ENCODE results near the gene HLA-F.

The HLA-F gene

DNA sequence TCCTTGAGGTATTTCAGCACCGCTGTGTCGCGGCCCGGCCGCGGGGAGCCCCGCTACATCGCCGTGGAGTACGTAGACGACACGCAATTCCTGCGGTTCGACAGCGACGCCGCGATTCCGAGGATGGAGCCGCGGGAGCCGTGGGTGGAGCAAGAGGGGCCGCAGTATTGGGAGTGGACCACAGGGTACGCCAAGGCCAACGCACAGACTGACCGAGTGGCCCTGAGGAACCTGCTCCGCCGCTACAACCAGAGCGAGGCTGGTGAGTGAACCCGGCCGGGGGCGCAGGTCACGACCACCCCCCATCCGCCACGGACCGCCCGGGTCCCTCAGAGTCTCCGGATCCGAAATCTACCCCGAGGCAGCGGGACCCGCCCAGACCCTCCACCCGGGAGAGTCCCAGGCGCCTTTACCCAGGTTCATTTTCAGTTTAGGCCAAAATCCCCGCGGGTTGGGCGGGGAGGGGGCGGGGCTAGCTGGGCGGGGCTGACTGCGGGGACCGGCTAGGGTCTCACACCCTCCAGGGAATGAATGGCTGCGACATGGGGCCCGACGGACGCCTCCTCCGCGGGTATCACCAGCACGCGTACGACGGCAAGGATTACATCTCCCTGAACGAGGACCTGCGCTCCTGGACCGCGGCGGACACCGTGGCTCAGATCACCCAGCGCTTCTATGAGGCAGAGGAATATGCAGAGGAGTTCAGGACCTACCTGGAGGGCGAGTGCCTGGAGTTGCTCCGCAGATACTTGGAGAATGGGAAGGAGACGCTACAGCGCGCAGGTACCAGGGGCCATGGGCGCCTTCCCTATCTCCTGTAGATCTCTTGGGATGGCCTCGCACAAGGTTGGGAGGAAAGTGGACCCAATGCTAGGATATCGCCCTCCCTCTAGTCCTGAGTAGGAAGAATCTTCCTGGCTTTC, 693 bp downstream of the HLA-F start:
- DNase-seq (ENCODE audit: low read depth in 2 of 2, low spot score in 1 of 2) = peak; percentile 55 to 56

DNA sequence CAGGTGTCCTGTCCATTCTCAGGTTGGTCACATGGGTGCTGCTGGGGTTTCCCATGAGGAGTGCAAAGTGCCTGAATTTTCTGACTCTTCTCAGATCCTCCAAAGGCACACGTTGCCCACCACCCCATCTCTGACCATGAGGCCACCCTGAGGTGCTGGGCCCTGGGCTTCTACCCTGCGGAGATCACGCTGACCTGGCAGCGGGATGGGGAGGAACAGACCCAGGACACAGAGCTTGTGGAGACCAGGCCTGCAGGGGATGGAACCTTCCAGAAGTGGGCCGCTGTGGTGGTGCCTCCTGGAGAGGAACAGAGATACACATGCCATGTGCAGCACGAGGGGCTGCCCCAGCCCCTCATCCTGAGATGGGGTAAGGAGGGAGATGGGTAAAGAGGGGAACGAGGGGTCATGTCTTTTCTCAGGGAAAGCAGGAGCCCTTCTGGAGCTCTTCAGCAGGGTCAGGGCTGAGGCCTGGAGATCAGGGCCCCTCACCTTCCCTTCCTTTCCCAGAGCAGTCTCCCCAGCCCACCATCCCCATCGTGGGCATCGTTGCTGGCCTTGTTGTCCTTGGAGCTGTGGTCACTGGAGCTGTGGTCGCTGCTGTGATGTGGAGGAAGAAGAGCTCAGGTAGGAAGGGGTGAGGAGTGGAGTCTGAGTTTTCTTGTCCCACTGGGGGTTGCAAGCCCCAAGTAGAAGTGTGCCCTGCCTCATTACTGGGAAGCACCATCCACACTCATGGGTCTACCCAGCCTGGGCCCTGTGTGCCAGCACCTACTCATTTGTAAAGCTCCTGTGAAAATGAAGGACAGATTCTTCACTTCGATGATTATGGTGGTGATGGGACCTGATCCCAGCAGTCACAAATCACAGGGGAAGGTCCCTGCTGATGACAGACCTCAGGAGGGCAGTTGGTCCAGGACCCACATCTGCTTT, 2.0 kb downstream of the HLA-F start:
- DNase-seq (ENCODE audit: low read depth in 2 of 2, low spot score in 1 of 2) = no peak

DNA sequence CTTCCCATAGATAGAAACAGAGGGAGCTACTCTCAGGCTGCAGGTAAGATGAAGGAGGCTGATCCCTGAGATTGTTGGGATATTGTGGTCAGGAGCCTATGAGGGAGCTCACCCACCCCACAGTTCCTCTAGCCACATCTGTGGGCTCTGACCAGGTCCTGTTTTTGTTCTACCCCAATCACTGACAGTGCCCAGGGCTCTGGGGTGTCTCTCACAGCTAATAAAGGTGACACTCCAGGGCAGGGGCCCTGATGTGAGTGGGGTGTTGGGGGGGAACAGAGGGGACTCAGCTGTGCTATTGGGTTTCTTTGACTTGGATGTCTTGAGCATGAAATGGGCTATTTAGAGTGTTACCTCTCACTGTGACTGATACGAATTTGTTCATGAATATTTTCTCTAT, 2.8 kb downstream of the HLA-F start:
- DNase-seq (ENCODE audit: low read depth in 2 of 2, low spot score in 1 of 2) = no peak

DNA sequence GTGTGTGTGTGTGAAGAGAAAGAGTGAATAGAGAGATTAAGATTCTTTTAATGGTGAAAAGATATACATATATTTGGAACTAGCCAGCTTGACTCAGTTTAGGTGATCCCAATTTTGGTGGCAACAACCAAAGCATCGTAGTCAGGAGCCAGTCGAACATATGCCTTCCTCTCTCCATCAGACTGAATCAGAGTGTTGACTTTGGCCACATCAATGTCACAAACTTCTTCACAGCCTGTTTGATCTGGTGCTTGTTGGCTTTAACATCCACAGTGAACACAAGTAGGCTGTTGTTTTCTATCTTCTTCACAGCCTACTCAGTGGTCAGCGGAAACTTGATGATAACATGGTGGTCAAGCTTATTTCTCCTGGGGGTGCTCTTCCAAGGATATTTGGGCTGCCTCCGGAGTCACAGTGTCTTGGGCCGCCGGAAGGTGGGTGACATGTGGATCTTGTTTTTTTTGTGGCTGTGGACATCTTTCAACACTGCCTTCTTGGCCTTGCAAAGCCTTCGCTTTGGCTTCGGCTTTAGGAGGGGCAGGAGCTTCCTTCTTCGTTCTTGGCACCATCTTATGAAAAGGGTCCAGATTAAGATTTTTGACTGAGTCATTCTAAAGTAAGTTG, 3.4 kb downstream of the HLA-F start:
- DNase-seq (ENCODE audit: low read depth in 2 of 2, low spot score in 1 of 2) = no peak

DNA sequence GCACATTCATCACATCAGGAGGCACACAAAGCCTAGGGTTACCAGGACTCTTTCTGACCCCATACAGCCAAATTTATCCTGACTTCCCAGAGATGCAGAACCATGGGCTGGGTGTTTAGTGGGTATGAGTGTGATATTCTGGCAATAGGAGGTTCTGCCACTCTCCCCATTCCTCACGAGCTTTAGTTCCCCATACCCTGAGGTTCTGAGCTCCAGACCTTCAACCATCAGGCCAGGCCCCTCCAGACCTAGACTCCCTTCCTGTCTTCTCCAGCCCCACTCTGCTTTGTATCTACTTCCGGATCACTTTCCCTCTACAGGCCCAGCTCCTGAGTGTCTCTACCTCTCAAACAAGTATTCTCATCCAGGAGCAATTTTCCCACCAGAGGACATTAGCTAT, 4.4 kb downstream of the HLA-F start:
- no peak for DNase-seq (ENCODE audit: low read depth in 2 of 2, low spot score in 1 of 2)

DNA sequence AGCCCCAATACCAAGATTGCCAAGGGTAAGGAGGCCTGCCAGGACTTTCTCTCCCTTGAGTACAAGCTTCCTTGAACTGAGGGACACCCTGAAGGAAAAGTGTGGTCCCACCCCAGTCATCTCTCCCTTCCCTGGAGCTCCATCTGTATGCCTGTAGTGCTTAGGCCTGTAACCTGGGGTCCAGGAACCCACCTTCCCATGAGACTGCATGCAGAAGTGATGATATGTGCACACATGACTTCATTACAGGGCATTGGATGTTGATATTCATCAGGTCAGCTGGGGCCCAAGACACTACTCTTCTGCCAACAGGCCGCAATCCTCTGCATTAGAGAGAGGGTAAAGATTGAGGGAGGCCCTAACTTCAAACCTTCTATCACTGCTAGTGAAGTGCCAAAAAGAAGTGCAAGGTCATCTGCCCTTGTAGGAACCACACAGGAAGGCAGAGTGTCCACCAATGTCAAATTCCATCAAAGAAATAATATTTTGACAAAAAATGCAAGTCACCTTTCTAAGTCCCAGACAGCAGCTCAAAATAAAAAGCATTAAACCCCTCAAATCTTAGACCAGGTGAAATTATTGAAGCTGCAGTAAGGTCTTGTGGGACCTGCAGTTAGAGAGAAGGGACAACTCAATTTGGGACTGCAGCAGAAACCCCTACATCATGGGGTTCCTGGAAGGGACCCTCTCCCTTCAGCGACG, 5.1 kb downstream of the HLA-F start:
- DNase-seq (ENCODE audit: low read depth in 2 of 2, low spot score in 1 of 2) = no peak

DNA sequence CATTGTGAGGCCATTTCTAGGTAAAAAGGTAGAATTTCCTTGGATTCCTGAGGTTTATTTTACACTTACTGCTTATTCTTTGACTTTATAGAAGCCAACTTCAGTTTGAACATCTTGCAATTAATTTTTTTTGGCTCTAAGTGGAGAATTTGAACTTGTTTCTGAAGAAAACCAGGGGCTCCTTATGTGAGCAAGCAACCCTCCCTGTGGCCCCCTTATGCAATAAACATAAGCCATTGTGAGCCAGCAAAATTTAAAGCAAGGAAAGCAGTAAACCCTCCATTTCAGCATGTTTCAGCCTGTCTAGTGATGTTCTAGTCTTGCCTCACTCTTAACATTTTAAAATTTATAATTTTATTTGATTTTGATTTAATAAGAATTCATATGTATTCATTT, 5.6 kb downstream of the HLA-F start:
- no peak for DNase-seq (ENCODE audit: low read depth in 2 of 2, low spot score in 1 of 2)

DNA sequence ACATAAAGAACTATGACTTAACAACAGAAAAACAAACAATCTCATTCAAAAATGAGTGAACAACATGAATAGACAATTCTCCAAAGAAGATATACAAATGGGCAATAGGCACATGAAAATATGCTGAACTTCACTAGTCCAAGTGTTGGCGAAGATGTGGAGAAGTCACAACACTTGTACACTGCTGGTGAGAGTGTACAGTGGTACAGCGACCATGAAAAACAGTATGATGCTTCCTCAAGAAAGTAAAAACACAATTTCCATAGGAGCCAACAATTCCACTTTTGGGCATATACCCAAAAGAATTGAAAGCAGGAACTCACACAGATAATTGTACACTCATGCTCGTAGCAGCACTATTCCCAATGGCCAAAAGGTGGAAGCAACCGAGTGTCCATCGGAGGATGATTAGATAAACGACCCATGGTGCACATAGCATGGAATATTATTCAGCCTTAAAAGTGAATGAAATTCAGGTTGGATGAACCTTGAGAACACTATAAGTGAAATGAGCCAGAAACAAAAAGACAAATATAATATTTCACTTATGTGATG, 6.6 kb downstream of the HLA-F start:
- no peak for DNase-seq (ENCODE audit: low read depth in 2 of 2, low spot score in 1 of 2)

DNA sequence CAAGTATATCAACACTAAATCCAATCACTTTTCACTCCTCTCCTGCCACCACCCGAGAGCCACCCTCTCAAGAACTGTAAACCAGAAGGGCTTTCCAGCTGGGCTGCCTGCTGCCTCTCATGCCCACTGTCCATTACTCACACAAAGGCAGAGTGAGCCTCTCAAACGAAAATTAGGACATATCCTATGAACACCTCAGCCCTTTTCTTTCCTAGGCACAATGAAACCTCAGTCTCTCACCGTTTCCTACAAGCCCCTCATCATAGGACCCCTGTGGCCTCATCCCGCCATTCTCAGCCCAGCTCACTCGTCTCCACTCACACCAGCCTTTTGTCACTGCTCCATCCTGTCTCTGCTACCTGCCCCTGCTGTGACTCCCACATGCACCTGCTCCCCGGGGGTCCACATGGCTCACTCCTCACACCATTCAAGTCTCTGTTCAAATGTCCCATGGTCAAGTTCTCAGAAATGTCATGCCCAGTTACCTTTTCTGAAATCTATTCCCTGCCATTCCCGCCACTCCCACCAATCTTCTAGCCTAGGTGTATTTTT, 7.4 kb downstream of the HLA-F start:
- DNase-seq (ENCODE audit: low read depth in 2 of 2, low spot score in 1 of 2) = no peak

DNA sequence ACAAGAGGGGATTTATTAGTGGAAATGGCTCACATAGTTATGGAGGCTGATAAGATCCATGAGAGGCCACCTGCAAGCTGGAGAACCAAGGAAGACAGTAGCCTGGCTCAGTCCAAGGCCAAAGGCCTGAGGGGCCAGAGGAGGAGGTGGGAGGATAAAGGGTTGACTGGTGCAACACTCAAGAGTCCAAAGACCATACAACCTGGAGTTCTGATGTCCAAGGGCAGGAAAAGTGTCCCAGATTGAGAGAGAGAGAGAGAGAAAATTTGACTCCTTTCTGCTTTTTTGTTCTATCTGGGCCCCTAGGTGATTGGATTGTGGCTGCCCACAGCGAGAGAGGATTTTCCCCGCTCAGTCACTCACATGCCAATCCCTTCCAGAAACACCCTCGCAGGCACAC, 8.0 kb downstream of the HLA-F start:
- DNase-seq (ENCODE audit: low read depth in 2 of 2, low spot score in 1 of 2) = no peak

DNA sequence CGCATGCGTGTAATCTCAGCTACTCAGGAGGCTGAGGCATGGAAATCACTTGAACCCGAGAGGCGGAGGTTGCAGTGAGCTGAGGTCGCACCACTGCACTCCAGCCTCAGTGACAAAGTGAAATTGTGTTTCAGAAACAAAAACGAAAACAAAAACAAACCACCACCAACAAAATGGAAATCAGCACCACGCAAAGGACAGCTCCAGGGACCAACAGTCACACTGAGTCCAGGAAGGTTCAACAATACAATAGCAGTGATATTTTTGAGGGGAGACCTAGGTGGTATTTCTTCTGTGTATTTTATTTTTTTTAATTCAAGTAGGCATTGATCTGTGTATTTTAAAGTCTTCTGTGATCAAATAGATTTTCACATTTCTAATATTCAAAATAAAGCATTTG, 9.8 kb downstream of the HLA-F start:
- DNase-seq (ENCODE audit: low read depth in 2 of 2, low spot score in 1 of 2) = no peak

DNA sequence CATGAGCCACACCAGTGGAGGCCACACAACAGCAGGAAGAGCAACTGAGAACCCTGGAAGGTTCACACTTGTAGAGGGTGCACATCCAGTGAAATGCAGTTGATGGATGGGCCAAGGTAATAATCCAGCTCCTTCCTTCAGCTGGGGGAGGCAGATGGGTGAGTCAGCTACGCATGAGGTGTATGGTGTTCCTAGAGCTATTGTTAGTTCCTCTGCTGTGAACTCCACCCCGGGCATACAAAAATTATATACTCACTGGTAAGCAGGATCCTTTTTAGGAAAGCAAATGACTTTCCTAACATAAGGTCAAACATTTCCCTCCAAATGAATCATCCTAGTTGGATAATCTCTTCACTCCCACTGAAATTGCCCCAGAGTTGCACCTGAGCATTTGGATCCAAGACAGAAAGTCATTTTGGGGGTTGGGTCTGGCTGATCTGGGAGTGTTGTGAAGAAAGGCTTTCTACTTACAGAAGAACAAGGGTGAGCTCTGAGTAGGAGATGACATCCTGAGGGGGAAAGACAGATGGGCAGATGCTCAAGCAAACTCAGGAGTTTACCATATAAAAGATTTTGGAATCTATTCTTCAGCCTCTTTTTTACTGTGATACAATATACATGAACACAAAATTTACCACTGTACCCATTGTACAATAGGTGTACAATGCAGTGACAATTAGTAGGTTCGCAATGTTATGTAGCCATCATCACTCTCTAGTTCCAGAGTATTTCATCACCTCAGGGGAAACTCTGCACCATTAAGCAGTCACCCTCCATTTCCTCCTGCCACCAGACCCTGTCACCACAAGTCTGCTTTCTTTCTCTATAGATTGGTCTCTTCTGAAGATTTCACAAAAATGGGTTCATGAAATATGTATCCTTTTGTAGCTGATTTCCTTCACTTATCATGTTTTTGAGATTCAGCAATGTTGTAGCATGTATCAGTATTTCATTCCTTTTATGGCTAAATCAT, 11.1 kb downstream of the HLA-F start:
- DNase-seq (ENCODE audit: low read depth in 2 of 2, low spot score in 1 of 2) = no peak

DNA sequence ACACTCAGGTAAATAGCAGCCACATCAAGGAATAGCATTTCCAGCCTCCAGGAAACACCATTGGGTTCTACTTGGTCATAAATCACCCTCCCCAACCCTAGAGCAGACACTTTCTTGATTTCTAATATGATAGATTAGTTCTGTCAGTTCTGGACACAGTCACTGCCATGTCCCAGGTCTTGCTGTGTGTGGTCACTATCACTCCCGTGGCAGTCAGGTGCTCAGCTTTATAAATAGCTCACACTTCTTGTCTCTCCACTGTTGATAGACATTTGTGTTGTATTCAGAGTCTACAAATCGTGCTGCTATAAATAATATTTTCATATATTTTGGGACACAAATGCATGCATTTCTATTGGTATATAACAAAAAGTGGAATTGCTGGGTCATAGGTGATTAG, 13.3 kb downstream of the HLA-F start:
- no peak for DNase-seq (ENCODE audit: low read depth in 2 of 2, low spot score in 1 of 2)

DNA sequence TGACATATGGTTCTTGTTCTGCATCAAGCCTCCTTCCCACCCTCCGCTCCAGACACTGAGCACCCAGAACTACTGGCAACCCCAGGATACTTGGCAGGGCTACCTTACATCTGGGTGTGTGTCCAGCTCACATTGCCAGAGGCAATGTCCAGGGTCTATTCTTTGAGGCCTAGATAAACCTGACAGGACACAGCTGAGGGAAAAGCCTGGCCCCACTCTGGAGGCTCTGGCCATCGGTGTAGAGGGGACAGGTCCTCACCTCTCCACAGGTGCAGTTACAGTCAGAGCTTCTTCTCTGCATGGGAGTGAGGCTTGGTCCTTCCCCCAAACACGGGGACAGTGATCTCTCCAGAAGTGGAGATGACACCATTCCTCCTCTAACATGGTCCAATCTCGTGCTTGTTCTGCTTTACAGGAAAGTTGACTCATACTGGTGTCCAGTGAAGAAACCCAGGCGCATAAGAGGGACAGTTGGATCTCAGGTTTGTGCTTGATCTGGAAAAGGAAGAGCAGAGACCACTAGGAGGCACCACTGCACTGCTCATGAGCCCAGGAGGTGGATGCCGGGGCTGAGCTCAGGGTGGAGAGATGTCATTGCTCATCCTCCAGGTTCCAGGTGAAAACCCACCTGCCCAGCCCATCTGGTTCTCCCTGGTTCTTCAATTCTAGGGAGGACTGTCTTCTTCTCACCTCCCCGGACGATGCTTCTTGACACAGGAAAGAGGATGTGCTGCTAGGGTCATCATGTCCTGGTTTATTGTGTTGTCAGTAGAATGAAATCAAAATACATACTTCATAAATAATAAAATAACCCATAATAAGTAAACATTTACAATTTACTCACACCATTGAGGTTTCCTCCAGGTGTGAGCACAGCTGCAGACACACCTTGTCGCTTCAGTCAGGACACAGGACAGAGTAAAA, 14.7 kb downstream of the HLA-F start:
- no peak for DNase-seq (ENCODE audit: low read depth in 2 of 2, low spot score in 1 of 2)

DNA sequence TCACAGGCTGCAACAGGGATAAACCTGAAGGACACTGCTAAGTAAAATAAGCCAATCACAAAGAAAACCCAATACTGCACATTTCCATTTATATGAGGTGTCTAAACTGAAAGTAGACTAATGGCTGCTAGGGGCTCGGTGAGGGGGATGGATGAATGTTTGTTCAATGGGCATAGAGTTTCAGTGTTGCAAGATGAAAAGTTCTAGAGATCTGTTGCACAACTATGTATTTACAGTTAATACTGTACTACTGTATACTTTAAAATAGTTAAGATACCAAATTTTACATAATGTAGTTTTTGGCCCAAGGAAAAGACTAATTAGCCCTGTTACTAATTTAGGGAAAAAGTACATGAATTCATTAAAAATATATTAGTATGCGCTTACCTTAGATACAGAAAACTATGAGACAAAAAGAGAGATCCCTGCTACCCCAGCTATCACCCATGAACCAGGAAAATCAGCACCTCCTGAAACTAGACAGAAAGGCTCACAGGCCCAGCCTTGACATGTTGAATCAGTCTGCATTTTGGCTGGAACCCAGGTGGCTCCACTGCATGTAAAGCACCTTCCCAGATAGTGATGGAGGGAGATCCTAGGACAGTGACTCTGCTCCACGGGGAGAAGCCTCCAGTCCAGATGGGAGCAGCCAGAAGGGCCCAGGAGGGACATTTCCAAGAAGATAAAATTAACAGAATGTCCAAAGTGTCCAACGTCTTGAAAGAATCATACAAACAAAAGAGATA, 16.1 kb downstream of the HLA-F start:
- no peak for DNase-seq (ENCODE audit: low read depth in 2 of 2, low spot score in 1 of 2)

DNA sequence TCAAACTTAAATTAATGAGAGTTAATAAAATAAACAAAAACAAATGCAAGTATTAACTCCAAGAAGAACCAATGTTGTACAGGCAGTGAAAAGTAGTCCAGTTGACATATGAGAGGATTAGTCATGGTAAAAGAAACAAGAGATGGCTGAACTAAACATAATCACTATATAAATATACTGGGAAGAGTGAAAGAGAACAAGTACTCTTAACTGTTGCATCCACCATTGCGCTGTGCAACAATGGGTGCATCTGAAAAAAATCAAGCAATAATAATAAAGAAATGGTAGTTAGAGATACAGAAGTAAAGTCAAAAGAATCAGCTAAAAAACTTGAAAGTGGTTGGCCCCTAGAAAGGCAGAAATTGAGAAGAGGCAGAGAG, 16.6 kb downstream of the HLA-F start:
- DNase-seq (ENCODE audit: low read depth in 2 of 2, low spot score in 1 of 2) = no peak

DNA sequence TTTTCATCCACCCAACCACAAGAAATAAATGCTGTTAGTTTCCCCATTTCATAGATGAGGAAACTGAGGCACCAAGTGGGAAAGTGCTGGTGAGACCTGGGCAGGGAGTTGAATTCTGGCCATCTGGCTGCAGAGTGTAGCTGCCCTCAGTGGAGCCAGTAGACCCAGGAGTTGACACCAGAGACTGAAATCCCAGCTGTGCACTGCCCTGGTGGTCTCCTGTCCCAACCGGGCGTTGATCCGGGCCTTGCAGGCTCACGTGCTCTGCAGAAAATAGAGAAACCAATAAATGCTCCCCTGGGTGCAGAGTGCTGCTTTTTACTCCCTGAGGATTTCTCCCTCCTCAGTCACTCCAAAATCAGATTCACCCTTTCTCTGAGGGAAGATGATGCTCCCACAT, 18.4 kb downstream of the HLA-F start:
- DNase-seq (ENCODE audit: low read depth in 2 of 2, low spot score in 1 of 2) = no peak

DNA sequence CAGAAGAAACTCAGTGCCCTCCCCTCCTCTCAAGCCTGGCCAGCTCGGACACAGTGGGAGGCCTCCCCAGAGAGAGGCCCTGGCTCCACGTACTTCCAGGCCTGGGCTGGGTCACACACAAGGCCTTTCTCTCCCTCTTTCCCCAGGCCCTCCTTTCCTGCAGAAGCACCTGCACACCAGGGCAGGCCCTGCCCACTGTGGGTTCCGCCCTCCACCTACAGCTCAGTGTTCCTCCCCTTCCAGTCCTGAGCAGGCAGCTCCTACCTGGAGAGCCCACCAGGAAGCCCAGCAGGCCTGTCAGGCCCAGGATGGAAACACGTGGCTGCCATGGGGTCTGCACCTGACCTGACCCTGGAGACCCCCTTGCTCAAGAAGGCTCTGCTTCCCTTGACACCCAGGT, 18.9 kb downstream of the HLA-F start:
- no peak for DNase-seq (ENCODE audit: low read depth in 2 of 2, low spot score in 1 of 2)

All from stimulated activated CD8-positive, alpha-beta memory T cell treated with anti-CD3 and anti-CD28 coated beads, Interleukin-4, amount 100 ng/mL, for 1 hour (primary cell).